Kidney (tissue), 14 donors: ENCODE data around the gene PLCH1. TPM values are rescaled to one million over a fixed set of nuclear protein-coding genes. Genes with fewer than 3 reads are reported as not detected.
A peak's percentile ranks its signal among the peaks of the same experiment; 100 is the strongest.

Experiments
- DNase-seq, 5 donors: peaks; one replicate each; pipeline ENCODE4 v3.0.0-alpha.2; 2013 to 2020
- FAIRE-seq: peaks from 2 replicates; lab custom pipeline; 2012; peaks lifted over from hg19 to GRCh38; lab: Jason Lieb, UNC
- H3K27ac ChIP-seq, 2 donors: one replicate each; pipeline ENCODE4 v1.7.0; 2013; ENCODE audit warnings: low read depth in 2 of 2, low read length in 2 of 2, inconsistent platforms in 1 of 2
- H3K27me3 ChIP-seq: one replicate; pipeline ENCODE4 v1.7.1; 2013; ENCODE audit warnings: low read length, inconsistent platforms; ENCODE audit not compliant: control insufficient read depth, insufficient read depth
- H3K36me3 ChIP-seq, 3 donors: one replicate each; pipeline versions ENCODE4 v1.7.0 to v1.7.1; 2013; ENCODE audit warnings: low read length in 3 of 3, control low read depth in 1 of 3, inconsistent platforms in 1 of 3; ENCODE audit not compliant: insufficient read depth in 3 of 3, control insufficient read depth in 2 of 3
- H3K4me1 ChIP-seq, 3 donors: one replicate each; pipeline versions ENCODE4 v1.7.0 to v1.7.1; 2013; ENCODE audit warnings: low read length in 3 of 3, inconsistent platforms in 1 of 3, low read depth in 1 of 3; ENCODE audit not compliant: control insufficient read depth in 2 of 3, insufficient read depth in 2 of 3
- H3K4me3 ChIP-seq, 3 donors: one replicate each; pipeline versions ENCODE4 v1.7.0 to v1.8.1; 2013; ENCODE audit warnings: low read length in 3 of 3, control low read depth in 1 of 3, inconsistent platforms in 1 of 3
- H3K9ac ChIP-seq, 3 donors: one replicate each; pipeline versions ENCODE4 v1.7.0 to v1.7.1; 2013; ENCODE audit warnings: low read length in 3 of 3, control low read depth in 1 of 3, inconsistent platforms in 1 of 3
- H3K9me3 ChIP-seq, 3 donors: one replicate each; pipeline versions ENCODE4 v1.7.0 to v1.7.1; 2013; ENCODE audit warnings: low read length in 3 of 3, control low read depth in 1 of 3, inconsistent platforms in 1 of 3; ENCODE audit not compliant: control insufficient read depth in 2 of 3, insufficient read depth in 1 of 3
- CTCF ChIP-seq: IDR thresholded peaks from 3 replicates; pipeline ENCODE4 v1.5.1; 2012; ENCODE audit warnings: mild to moderate bottlenecking, moderate library complexity, borderline replicate concordance; ENCODE audit not compliant: insufficient read depth; ENCODE audit errors: extremely low read depth
- intact Hi-C: fragments of 100-400 bp; cut with DNase I; formaldehyde crosslinking; loops from one replicate; pipeline ENCODE4 v1.11.1; 2022
- polyA plus RNA-seq: library from polyadenylated mRNA; stranded (reverse); fragments of 350-450 nt; fragmentation: Illumina TruSeq; extraction: RNeasy Lipid Tissue Mini Kit (QIAGEN cat#74804); gene quantifications from one replicate; pipeline ENCODE4 v1.2.3, GENCODE V29; 2014; ENCODE audit warnings: low read depth, low replicate concordance; ENCODE audit not compliant: insufficient read depth
- total RNA-seq: library from RNA; stranded (reverse); fragmentation: NEBNext Ultra II Directional; extraction: Animal tissue kit (Norgen Biotek cat#: 25700); gene quantifications from one replicate; pipeline ENCODE4 v1.2.1, GENCODE V29; 2021
- donor health status: control.
- donor health status: control.
- donor health status: control.
- donor health status: control.
- donor health status: control.
- donor health status: DM: yes; HTN: yes; CAD: no.
- donor health status: Normal renal cell carcinoma (clear cell type).

The PLCH1 gene
- total and polyA plus RNA-seq, 2 donors from 2014 or later = 1.6 to 9.6 TPM

- intact Hi-C loops = no loop called here
- Histone ChIP-seq H3K27me3 (no peaks in the 10 kb centered on the region), H3K9me3 (peaks cover 0 to 7% (median 0%) of the 10 kb centered on the region in 3 donors), H3K4me3 (no peak overlapping the region), H3K36me3 (no peaks in the 10 kb centered on the region), H3K9ac (no peak overlapping the region), H3K27ac (no peak overlapping the region), H3K4me1 (no peaks in the 10 kb centered on the region)
- FAIRE-seq (no peak), DNase-seq (no peak)
- no peak for TF ChIP-seq CTCF
These were observed 320.6 kb downstream of the PLCH1 start for GRCh38 chr3:155424323-155424710.

- Histone ChIP-seq H3K4me1 (no peaks in the 10 kb centered on the region), H3K27me3 (no peaks in the 10 kb centered on the region), H3K9ac (no peak overlapping the region), H3K27ac (no peak overlapping the region), H3K9me3 (peaks cover 0 to 7% (median 0%) of the 10 kb centered on the region in 3 donors), H3K36me3 (no peaks in the 10 kb centered on the region), H3K4me3 (no peak overlapping the region)
- intact Hi-C loops = no loop called here
- FAIRE-seq (no peak), DNase-seq (no peak)
- TF ChIP-seq CTCF = no peak
These were observed 321.1 kb downstream of the PLCH1 start for GRCh38 chr3:155423526-155424322.

GRCh38 chr3:155420881-155421486 is 323.9 kb downstream of the PLCH1 start:
- Histone ChIP-seq H3K4me1 (no peaks in the 10 kb centered on the region), H3K9ac (no peak overlapping the region), H3K27ac (no peak overlapping the region), H3K4me3 (no peak overlapping the region), H3K27me3 (no peaks in the 10 kb centered on the region), H3K9me3 (no peaks in the 10 kb centered on the region), H3K36me3 (no peaks in the 10 kb centered on the region)
- intact Hi-C loops = no loop called here
- no peak for TF ChIP-seq CTCF
- DNase-seq (peak in 2 of 5 donors; percentile 15 to 35), FAIRE-seq (no peak)
